ENCODE results near the gene ANO1.

The ANO1 gene

GRCh38 chr11:70050243-70050642 is 27.9 kb upstream of the ANO1 start:
- no peak for DNase-seq (ENCODE audit: low spot score)

GRCh38 chr11:70054004-70054403 is 24.1 kb upstream of the ANO1 start:
- DNase-seq (ENCODE audit: low spot score) = no peak

GRCh38 chr11:70055444-70055843 is 22.7 kb upstream of the ANO1 start:
- no peak for DNase-seq (ENCODE audit: low spot score)

- DNase-seq (ENCODE audit: low spot score) = no peak
These were observed 21.0 kb upstream of the ANO1 start for GRCh38 chr11:70057080-70057479.

- no peak for DNase-seq (ENCODE audit: low spot score)
These were observed 18.1 kb upstream of the ANO1 start for GRCh38 chr11:70059971-70060370.

- no peak for DNase-seq (ENCODE audit: low spot score)
These were observed 17.4 kb upstream of the ANO1 start for GRCh38 chr11:70060611-70061293.

GRCh38 chr11:70061734-70062133 is 16.4 kb upstream of the ANO1 start:
- DNase-seq (ENCODE audit: low spot score) = no peak

GRCh38 chr11:70063121-70063520 is 15.0 kb upstream of the ANO1 start:
- DNase-seq (ENCODE audit: low spot score) = no peak

- no peak for DNase-seq (ENCODE audit: low spot score)
These were observed 14.6 kb upstream of the ANO1 start for GRCh38 chr11:70063555-70063954.

GRCh38 chr11:70064008-70064725 is 13.9 kb upstream of the ANO1 start:
- DNase-seq (ENCODE audit: low spot score) = no peak

GRCh38 chr11:70064726-70065317 is 13.3 kb upstream of the ANO1 start:
- no peak for DNase-seq (ENCODE audit: low spot score)

GRCh38 chr11:70065318-70066135 is 12.6 kb upstream of the ANO1 start:
- no peak for DNase-seq (ENCODE audit: low spot score)

GRCh38 chr11:70066136-70066520 is 12.0 kb upstream of the ANO1 start:
- no peak for DNase-seq (ENCODE audit: low spot score)

GRCh38 chr11:70066628-70067027 is 11.5 kb upstream of the ANO1 start:
- no peak for DNase-seq (ENCODE audit: low spot score)

GRCh38 chr11:70067036-70067435 is 11.1 kb upstream of the ANO1 start:
- DNase-seq (ENCODE audit: low spot score) = no peak

GRCh38 chr11:70067591-70068341 is 10.4 kb upstream of the ANO1 start:
- DNase-seq (ENCODE audit: low spot score) = no peak

GRCh38 chr11:70068345-70068744 is 9.8 kb upstream of the ANO1 start:
- no peak for DNase-seq (ENCODE audit: low spot score)

- no peak for DNase-seq (ENCODE audit: low spot score)
These were observed 9.2 kb upstream of the ANO1 start for GRCh38 chr11:70068950-70069349.

- no peak for DNase-seq (ENCODE audit: low spot score)
These were observed 7.4 kb upstream of the ANO1 start for GRCh38 chr11:70070706-70071105.

- DNase-seq (ENCODE audit: low spot score) = no peak
These were observed 6.1 kb upstream of the ANO1 start for GRCh38 chr11:70071996-70072395.

- DNase-seq (ENCODE audit: low spot score) = no peak
These were observed 5.7 kb upstream of the ANO1 start for GRCh38 chr11:70072461-70072860.
